Smooth muscle cell (in vitro differentiated cells): ENCODE measurements around the gene MAD1L1. TPM values are rescaled to one million over a fixed set of nuclear protein-coding genes. Genes with fewer than 3 reads are reported as not detected.

Experiments used
- DNase-seq: peaks from one replicate; lab custom pipeline; 2025; ENCODE audit not compliant: unreplicated experiment; lab: John Stamatoyannopoulos, UW
- H2AFZ ChIP-seq: fragments of 200-600 bp; sonication (generic); 2 replicates; pipeline ENCODE4 v1.6.0; 2016; ENCODE audit warnings: antibody characterized with exemption, low read depth, mild to moderate bottlenecking
- H3F3A ChIP-seq: fragments of 200-600 bp; sonication (generic); 2 replicates; pipeline ENCODE4 v1.6.0; 2017; ENCODE audit warnings: antibody characterized with exemption, low read depth
- H3K27ac ChIP-seq: fragments of 200-600 bp; sonication (generic); 2 replicates; pipeline ENCODE4 v1.5.1; 2016; ENCODE audit warnings: low read depth, mild to moderate bottlenecking
- H3K27me3 ChIP-seq: fragments of 200-600 bp; sonication (generic); 2 replicates; pipeline ENCODE4 v1.6.1; 2016; ENCODE audit warnings: low read depth, mild to moderate bottlenecking
- H3K36me3 ChIP-seq: fragments of 200-600 bp; sonication (generic); 2 replicates; pipeline ENCODE4 v1.5.1; 2016; ENCODE audit warnings: low read depth
- H3K4me1 ChIP-seq: fragments of 200-600 bp; sonication (generic); 2 replicates; pipeline ENCODE4 v1.5.1; 2016; ENCODE audit warnings: low read depth
- H3K4me2 ChIP-seq: fragments of 200-600 bp; sonication (generic); 2 replicates; pipeline ENCODE4 v1.6.0; 2016; ENCODE audit warnings: mild to moderate bottlenecking
- H3K4me3 ChIP-seq: fragments of 200-600 bp; sonication (generic); 2 replicates; pipeline ENCODE4 v1.5.1; 2016; ENCODE audit warnings: mild to moderate bottlenecking
- H3K79me2 ChIP-seq: fragments of 200-600 bp; sonication (generic); 2 replicates; pipeline ENCODE4 v1.6.0; 2016; ENCODE audit warnings: low read depth, mild to moderate bottlenecking
- H3K9ac ChIP-seq: fragments of 200-600 bp; sonication (generic); 2 replicates; pipeline ENCODE4 v1.6.0; 2016; ENCODE audit warnings: low read depth
- H3K9me3 ChIP-seq: fragments of 200-600 bp; sonication (generic); replicated peaks from 2 replicates; pipeline ENCODE4 v1.5.1; 2016; ENCODE audit warnings: low read depth
- H4K20me1 ChIP-seq: fragments of 200-600 bp; sonication (generic); 2 replicates; pipeline ENCODE4 v1.6.0; 2016; ENCODE audit warnings: low read depth
- WGBS: methylation state at CpG from one replicate; pipeline ENCODE4 v1.1.7; 2016; ENCODE audit warnings: low lambda C conversion rate; 5-methylcytosine and 5-hydroxymethylcytosine counted together
- polyA plus RNA-seq: library from polyadenylated mRNA; unstranded; fragments of >200 nt; fragmentation: Nextera tagmentation; extraction: Ambion mirVana; gene quantifications from 2 replicates; pipeline ENCODE4 v1.2.1, GENCODE V29; 2016
- total RNA-seq: library from RNA; depleted of rRNA; stranded (reverse); fragments of >200 nt; gene quantifications from 2 replicates; pipeline ENCODE4 v1.2.3, GENCODE V29; 2014
- TF ChIP-seq, protein P1 (sequence below): fragments of 200-600 bp; sonication (generic); IDR thresholded peaks from 2 replicates; pipeline ENCODE4 v1.5.1; 2017; ENCODE audit warnings: borderline replicate concordance, mild to moderate bottlenecking, antibody characterized with exemption; ENCODE audit not compliant: insufficient read depth, poor library complexity, severe bottlenecking

The MAD1L1 gene
- total and polyA plus RNA-seq, 2 experiments from 2014 or later: 33.4 to 60.7 TPM

DNA sequence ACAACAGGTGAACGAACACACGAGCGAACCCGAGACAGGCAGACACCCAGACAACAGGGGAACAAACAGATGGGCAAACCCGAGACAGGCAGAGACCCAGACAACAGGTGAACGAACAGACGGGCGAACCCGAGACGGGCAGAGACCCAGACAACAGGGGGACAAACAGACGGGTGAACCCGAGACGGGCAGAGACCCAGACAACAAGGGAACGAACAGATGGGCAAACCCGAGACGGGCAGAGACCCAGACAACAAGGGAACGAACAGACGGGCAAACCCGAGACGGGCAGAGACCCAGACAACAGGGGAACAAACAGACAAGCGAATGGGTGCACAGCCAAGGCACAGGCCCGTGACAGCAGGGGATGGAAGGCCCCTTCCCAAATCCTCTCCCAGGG is 298.0 kb downstream of the MAD1L1 start:
- H3F3A ChIP-seq: no peaks in the 10 kb centered on the region
- TF ChIP-seq, protein P1, sequence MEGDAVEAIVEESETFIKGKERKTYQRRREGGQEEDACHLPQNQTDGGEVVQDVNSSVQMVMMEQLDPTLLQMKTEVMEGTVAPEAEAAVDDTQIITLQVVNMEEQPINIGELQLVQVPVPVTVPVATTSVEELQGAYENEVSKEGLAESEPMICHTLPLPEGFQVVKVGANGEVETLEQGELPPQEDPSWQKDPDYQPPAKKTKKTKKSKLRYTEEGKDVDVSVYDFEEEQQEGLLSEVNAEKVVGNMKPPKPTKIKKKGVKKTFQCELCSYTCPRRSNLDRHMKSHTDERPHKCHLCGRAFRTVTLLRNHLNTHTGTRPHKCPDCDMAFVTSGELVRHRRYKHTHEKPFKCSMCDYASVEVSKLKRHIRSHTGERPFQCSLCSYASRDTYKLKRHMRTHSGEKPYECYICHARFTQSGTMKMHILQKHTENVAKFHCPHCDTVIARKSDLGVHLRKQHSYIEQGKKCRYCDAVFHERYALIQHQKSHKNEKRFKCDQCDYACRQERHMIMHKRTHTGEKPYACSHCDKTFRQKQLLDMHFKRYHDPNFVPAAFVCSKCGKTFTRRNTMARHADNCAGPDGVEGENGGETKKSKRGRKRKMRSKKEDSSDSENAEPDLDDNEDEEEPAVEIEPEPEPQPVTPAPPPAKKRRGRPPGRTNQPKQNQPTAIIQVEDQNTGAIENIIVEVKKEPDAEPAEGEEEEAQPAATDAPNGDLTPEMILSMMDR: no peak
- H3K27ac ChIP-seq: no peak overlapping the region
- H3K4me2 ChIP-seq: no peak overlapping the region
- no peaks in the 10 kb centered on the region for H3K36me3 ChIP-seq
- no peak for DNase-seq
- no peak overlapping the region for H2AFZ ChIP-seq
- no peaks in the 10 kb centered on the region for H3K9me3 ChIP-seq
- H3K4me3 ChIP-seq: no peak overlapping the region
- WGBS: 97% methylated on average over 22 of the region's 22 CpGs
- H3K9ac ChIP-seq: no peak overlapping the region
- no peaks in the 10 kb centered on the region for H3K27me3 ChIP-seq
- H3K79me2 ChIP-seq: no peaks in the 10 kb centered on the region
- peaks cover 15% of the 10 kb centered on the region for H4K20me1 ChIP-seq
- H3K4me1 ChIP-seq: no peaks in the 10 kb centered on the region

DNA sequence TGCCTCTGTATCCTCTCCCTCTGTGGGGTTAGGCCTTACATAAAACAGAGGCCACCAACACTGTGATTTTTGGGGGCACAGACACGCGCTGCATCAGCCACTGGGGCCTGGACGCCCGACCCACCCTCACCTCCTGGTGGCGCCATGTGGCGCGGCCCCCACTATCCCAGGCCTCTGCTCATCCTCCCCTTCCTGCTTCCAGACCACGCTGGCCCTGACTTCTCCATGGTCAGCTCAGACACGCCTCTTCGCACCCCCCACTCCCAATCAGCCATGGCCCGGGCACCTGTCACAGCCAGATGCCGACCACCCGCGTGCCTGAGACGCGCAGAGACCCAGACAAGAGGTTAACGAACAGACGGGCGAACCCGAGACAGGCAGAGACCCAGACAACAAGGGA is 298.7 kb downstream of the MAD1L1 start:
- Histone ChIP-seq H3K4me3 (no peak overlapping the region), H2AFZ (no peak overlapping the region), H3K27ac (no peak overlapping the region), H3K36me3 (no peaks in the 10 kb centered on the region), H3K4me2 (no peak overlapping the region), H3K9ac (no peak overlapping the region), H3F3A (no peaks in the 10 kb centered on the region), H4K20me1 (peaks cover 8% of the 10 kb centered on the region), H3K79me2 (no peaks in the 10 kb centered on the region), H3K9me3 (no peaks in the 10 kb centered on the region), H3K4me1 (no peaks in the 10 kb centered on the region), H3K27me3 (no peaks in the 10 kb centered on the region)
- TF ChIP-seq, protein P1: no peak
- WGBS: 98% methylated on average over 20 of the region's 20 CpGs
- DNase-seq: no peak

DNA sequence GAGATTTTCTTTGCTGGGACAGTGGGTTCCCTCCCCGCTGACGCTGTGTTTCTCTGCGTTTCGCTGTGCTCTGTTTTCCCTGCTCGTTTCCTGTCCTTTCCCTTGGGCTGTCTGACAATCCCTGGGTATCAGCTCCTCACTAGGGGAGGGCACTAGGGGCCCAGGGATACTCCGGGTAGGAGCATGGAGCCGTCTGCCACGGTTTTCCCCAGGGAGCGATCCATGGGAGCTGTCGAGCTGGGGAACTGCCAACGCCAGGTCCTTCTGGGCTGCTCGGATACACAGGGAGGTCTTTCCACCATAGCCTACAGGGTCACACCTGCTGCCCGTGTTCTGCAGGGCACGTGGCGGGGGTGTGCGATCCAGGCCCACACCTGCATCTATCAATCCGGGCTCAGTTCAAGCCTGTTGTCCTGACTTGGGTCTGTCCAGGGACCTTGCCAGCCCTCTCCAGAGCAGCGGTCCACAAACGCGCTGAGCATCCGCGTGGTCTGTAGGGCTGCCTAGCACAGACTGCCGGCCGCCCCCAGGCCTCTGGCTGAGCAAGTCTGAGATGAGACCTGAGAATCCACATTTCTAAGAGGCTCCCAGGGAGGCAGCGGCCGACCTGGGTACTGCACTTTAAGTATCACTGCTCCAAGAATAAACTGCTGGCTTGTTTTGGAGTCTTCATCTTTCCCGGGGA is 299.5 kb downstream of the MAD1L1 start:
- Histone ChIP-seq H3K27me3 (no peaks in the 10 kb centered on the region), H3K79me2 (no peaks in the 10 kb centered on the region), H3K9ac (no peak overlapping the region), H3K4me2 (no peak overlapping the region), H3K4me1 (no peaks in the 10 kb centered on the region), H3K36me3 (no peaks in the 10 kb centered on the region), H3F3A (no peaks in the 10 kb centered on the region), H4K20me1 (peaks cover 7% of the 10 kb centered on the region), H3K9me3 (no peaks in the 10 kb centered on the region), H3K4me3 (no peak overlapping the region), H2AFZ (no peak overlapping the region), H3K27ac (no peak overlapping the region)
- WGBS: 93% methylated on average over 27 of the region's 27 CpGs
- TF ChIP-seq, protein P1: no peak
- DNase-seq: no peak

DNA sequence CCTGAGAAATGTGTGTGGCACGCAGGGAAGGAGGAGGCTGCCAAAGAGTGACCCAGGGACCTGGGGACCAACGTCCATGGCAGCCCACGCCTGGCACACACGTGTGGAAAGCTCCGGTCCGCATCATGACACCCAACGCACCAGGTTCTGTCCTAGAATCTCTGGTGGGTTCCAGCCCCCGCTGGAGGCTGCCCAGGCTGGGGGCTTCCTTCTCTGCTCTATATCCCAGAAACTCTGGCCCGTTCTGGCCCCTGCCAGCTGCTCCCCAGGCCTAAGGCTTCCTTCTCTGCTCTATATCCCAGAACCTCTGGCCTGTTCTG is 300.8 kb downstream of the MAD1L1 start:
- Histone ChIP-seq H3K27ac (no peak overlapping the region), H3K27me3 (no peaks in the 10 kb centered on the region), H3K4me1 (no peaks in the 10 kb centered on the region), H3K9me3 (no peaks in the 10 kb centered on the region), H3K79me2 (no peaks in the 10 kb centered on the region), H3K4me2 (no peak overlapping the region), H4K20me1 (peaks cover 9% of the 10 kb centered on the region), H3K36me3 (no peaks in the 10 kb centered on the region), H2AFZ (no peak overlapping the region), H3K9ac (no peak overlapping the region), H3F3A (peaks cover 5% of the 10 kb centered on the region), H3K4me3 (no peak overlapping the region)
- TF ChIP-seq, protein P1: no peak
- DNase-seq: no peak
- WGBS: 94% methylated on average over 9 of the region's 9 CpGs
